Activated naive CD4-positive, alpha-beta T cell treated with anti-CD3 and anti-CD28 coated beads, Interleukin-2, amount 50 U/mL, for 24 hours (primary cell): Measurements from ENCODE around the gene MAGI1.

Experiments
- H3K27ac Mint-ChIP-seq: one replicate; pipeline ENCODE4 v1.8.0; 2021; ENCODE audit warnings: mild to moderate bottlenecking, mixed read lengths
- H3K27me3 Mint-ChIP-seq: one replicate; pipeline ENCODE4 v1.8.0; 2021; ENCODE audit warnings: mixed read lengths
- H3K36me3 Mint-ChIP-seq: one replicate; pipeline ENCODE4 v1.8.0; 2021; ENCODE audit warnings: mixed read lengths
- H3K4me1 Mint-ChIP-seq: one replicate; pipeline ENCODE4 v1.8.0; 2021; ENCODE audit warnings: mixed read lengths
- H3K4me3 Mint-ChIP-seq: one replicate; pipeline ENCODE4 v1.8.0; 2021; ENCODE audit warnings: mild to moderate bottlenecking, mixed read lengths
- H3K9me3 Mint-ChIP-seq: one replicate; pipeline ENCODE4 v1.8.0; 2021; ENCODE audit warnings: mixed read lengths

MAGI1 gene

DNA sequence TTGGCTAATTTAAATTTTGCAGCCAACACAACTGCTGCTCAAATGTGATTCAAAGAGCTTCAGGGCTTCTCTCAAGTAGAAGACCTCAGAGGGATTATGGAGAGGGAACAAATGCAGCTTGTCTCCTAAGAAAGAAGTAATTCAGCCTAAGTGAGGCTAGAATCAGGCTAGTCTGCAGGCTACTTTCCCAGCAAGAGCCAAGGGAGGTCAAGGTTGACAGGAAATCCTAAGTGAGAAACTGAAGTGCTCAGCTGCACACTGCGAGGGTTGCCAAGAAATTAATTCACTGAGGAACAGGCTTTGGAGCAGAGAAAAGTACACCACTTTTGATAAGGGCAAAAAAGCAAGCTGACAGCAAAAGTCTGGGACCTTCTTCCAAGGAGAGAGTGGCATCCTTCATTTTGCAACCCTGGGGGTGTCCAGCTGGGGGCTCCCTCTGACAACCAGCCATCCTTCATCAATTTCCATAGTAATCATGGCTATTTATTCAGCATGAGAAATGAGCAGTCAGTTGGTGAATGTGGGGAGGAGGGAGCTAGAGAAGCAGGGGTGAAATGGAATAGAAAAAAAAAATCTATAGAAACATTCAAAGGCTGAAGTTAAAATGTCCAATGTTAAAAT is 704.6 kb downstream of the MAGI1 start:
- Mint-ChIP-seq H3K4me3 (no peak overlapping the region), H3K27ac (no peak overlapping the region), H3K4me1 (no peaks in the 10 kb centered on the region), H3K9me3 (peaks cover 6% of the 10 kb centered on the region), H3K27me3 (no peaks in the 10 kb centered on the region), H3K36me3 (no peaks in the 10 kb centered on the region)

DNA sequence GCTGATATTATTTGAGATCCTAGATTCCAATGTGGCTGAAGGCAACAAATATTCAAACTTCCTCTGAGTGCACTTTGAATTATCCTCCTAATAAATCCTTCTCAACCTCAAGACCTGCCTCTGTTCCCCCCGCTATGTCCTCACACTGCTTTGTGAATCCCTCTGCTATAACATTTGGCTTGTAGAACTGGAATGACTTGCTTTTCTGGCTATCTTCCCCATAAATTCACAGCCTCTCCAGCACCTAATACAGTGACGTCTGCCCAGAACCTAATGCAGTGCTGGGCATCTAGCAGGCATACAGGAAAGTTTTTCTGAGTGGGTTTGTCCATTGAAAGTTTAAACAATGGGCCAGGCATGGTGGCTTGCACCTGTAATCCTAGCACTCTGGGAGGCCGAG is 707.0 kb downstream of the MAGI1 start:
- no peak overlapping the region for H3K27ac Mint-ChIP-seq
- no peaks in the 10 kb centered on the region for H3K27me3 Mint-ChIP-seq
- no peaks in the 10 kb centered on the region for H3K4me1 Mint-ChIP-seq

DNA sequence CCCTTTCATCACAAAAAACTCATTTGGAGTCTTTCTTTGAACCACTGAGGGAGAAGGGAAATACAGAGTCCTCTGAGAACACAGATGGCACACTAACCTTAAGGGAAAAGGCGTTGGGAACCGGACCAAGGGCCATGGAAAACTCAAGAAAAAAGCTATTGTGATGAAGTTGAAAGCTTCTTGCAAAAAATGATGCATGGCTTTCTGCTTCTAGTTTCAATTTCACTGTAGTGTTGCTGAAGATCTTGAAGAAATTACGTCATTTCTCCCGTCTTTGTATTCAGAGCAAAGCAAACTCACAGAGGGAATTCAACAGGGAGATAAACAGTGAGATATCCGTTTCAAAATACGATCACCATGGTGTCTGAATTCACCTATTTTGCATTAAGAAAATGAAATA is 708.6 kb downstream of the MAGI1 start:
- H3K9me3 Mint-ChIP-seq = peaks cover 4% of the 10 kb centered on the region
- no peaks in the 10 kb centered on the region for H3K36me3 Mint-ChIP-seq
- no peak overlapping the region for H3K27ac Mint-ChIP-seq

More for the DNA sequence above, 707.0 kb downstream of the MAGI1 start:
- Mint-ChIP-seq H3K4me3 (no peak overlapping the region), H3K9me3 (no peaks in the 10 kb centered on the region), H3K36me3 (no peaks in the 10 kb centered on the region)

GRCh38 chr3:65328148-65328547 is 710.6 kb downstream of the MAGI1 start:
- Mint-ChIP-seq H3K4me3 (no peak overlapping the region), H3K9me3 (peaks cover 9% of the 10 kb centered on the region), H3K27ac (no peak overlapping the region), H3K4me1 (no peaks in the 10 kb centered on the region), H3K36me3 (no peaks in the 10 kb centered on the region), H3K27me3 (no peaks in the 10 kb centered on the region)

More for the DNA sequence above, 708.6 kb downstream of the MAGI1 start:
- no peak overlapping the region for H3K4me3 Mint-ChIP-seq
- H3K4me1 Mint-ChIP-seq = no peaks in the 10 kb centered on the region
- H3K27me3 Mint-ChIP-seq = no peaks in the 10 kb centered on the region

GRCh38 chr3:65326574-65326973 is 712.1 kb downstream of the MAGI1 start:
- H3K36me3 Mint-ChIP-seq = no peaks in the 10 kb centered on the region
- peaks cover 9% of the 10 kb centered on the region for H3K9me3 Mint-ChIP-seq
- no peaks in the 10 kb centered on the region for H3K4me1 Mint-ChIP-seq
- no peak overlapping the region for H3K4me3 Mint-ChIP-seq
- no peak overlapping the region for H3K27ac Mint-ChIP-seq
- H3K27me3 Mint-ChIP-seq = no peaks in the 10 kb centered on the region

DNA sequence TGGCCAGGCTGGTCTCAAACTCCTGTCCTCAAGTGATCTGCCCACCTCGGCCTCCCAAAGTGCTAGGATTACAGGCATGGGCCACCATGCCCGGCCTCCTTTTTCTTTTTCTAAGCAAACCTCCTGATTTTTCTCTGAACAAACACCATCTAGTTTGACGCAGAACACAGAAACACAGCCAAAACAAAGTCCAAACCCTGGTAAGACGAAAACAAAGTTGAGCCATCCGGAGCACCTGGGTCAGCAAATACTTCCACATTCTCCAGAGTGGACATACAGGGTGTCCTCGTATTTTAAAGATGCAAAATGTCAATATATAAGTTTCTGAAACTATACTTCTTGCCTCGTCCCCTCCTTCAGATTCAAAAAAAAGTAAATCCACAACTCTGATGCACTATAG is 715.8 kb downstream of the MAGI1 start:
- Mint-ChIP-seq H3K9me3 (peaks cover 19% of the 10 kb centered on the region), H3K27me3 (no peaks in the 10 kb centered on the region), H3K27ac (no peak overlapping the region), H3K4me3 (no peak overlapping the region), H3K4me1 (no peaks in the 10 kb centered on the region), H3K36me3 (no peaks in the 10 kb centered on the region)

- H3K27ac Mint-ChIP-seq = no peak overlapping the region
- no peak overlapping the region for H3K4me3 Mint-ChIP-seq
- no peaks in the 10 kb centered on the region for H3K36me3 Mint-ChIP-seq
- H3K4me1 Mint-ChIP-seq = no peaks in the 10 kb centered on the region
- no peaks in the 10 kb centered on the region for H3K27me3 Mint-ChIP-seq
- H3K9me3 Mint-ChIP-seq = peaks cover 12% of the 10 kb centered on the region
Observed at GRCh38 chr3:65318231-65318630, 720.5 kb downstream of the MAGI1 start.

DNA sequence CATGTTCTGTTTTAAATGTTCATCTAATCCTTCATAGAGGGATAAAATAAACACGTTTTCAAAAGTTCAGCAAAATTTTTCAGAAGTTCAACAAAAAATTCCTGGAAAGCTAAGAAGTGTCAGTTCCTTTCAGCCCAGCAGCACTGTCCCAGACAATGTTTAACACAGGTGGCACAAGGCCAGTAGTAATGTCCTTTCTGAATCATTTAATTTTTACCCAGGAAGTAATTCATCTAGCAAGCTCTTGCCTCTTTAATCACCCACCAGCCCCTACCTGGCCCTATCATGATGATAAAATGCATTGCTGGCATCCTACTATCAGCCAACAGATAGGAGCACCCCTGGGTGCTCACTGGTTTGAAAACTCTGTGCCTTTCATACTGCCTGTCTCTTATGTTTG is 723.8 kb downstream of the MAGI1 start:
- Mint-ChIP-seq H3K27ac (no peak overlapping the region), H3K4me1 (no peaks in the 10 kb centered on the region), H3K9me3 (peaks cover 6% of the 10 kb centered on the region), H3K4me3 (no peak overlapping the region), H3K27me3 (no peaks in the 10 kb centered on the region), H3K36me3 (no peaks in the 10 kb centered on the region)

GRCh38 chr3:65314269-65314668 is 724.4 kb downstream of the MAGI1 start:
- H3K27ac Mint-ChIP-seq = no peak overlapping the region
- H3K4me3 Mint-ChIP-seq = no peak overlapping the region
- H3K27me3 Mint-ChIP-seq = no peaks in the 10 kb centered on the region
- no peaks in the 10 kb centered on the region for H3K36me3 Mint-ChIP-seq
- H3K9me3 Mint-ChIP-seq = peaks cover 6% of the 10 kb centered on the region
- H3K4me1 Mint-ChIP-seq = no peaks in the 10 kb centered on the region

DNA sequence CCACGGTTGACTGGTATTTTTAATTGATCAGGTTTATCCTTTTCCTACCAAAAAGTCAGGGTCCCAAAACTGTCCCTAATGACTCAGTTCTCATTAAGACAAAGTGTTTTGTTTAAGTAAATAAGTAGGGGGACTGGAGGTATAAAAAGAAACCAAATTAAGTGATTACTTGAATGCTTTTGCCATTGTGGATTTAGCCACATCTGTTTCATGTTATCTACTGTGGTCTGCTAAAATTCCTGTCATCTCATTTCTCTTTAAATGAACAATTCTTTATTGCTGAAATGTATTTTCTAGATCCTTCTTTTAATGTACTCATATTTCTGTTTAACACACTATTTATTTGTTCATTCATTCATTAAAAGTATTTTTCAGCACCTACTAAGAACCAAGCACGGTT is 725.1 kb downstream of the MAGI1 start:
- no peak overlapping the region for H3K4me3 Mint-ChIP-seq
- H3K36me3 Mint-ChIP-seq = no peaks in the 10 kb centered on the region
- H3K27me3 Mint-ChIP-seq = no peaks in the 10 kb centered on the region
- H3K27ac Mint-ChIP-seq = no peak overlapping the region
- H3K9me3 Mint-ChIP-seq = peaks cover 11% of the 10 kb centered on the region
- H3K4me1 Mint-ChIP-seq = no peaks in the 10 kb centered on the region

DNA sequence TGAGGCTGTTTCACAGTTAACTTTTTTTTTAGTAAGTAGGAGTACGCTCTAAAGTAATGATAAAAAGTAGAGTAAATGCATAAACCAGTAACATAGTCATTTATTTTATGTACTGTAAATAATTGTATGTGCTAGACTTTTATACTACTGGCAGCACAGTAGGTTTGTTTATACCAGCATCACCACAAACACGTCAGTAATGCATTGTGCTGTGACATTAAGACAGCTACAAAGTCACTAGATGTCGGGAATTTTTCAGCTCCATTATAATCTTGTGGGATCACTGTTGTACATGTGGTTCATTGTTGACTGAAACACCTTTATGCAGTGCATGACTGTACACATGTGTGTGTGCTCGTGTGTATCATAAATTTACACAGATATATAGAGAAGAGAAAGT is 732.9 kb downstream of the MAGI1 start:
- Mint-ChIP-seq H3K27me3 (no peaks in the 10 kb centered on the region), H3K4me3 (no peak overlapping the region), H3K4me1 (no peaks in the 10 kb centered on the region), H3K27ac (no peak overlapping the region), H3K36me3 (no peaks in the 10 kb centered on the region), H3K9me3 (peaks cover 23% of the 10 kb centered on the region)
